ENCODE results near the gene CSTPP1.

CSTPP1 gene

GRCh38 chr11:47132981-47133380, 196.4 kb downstream of the CSTPP1 start:
- no peak overlapping the region for H3K9ac ChIP-seq (ENCODE audit: low read length)
- H3K27me3 ChIP-seq (ENCODE audit: control insufficient read depth, insufficient read depth, low read length) = no peaks in the 10 kb centered on the region
- peaks cover 14% of the 10 kb centered on the region; the same call in 1 of the 2 replicates for H3K4me1 ChIP-seq (ENCODE audit: control insufficient read depth, insufficient read depth, low read length)
- no peaks in the 10 kb centered on the region for H3K9me3 ChIP-seq (ENCODE audit: control insufficient read depth, insufficient read depth, low read depth, low read length)
- no peak overlapping the region for H3K4me3 ChIP-seq (ENCODE audit: low read depth, low read length)
- H3K27ac ChIP-seq (ENCODE audit: low read depth, low read length) = no peak overlapping the region
- no peaks in the 10 kb centered on the region for H3K36me3 ChIP-seq (ENCODE audit: control insufficient read depth, insufficient read depth, low read length)

- H3K27ac ChIP-seq (ENCODE audit: low read depth, low read length) = no peak overlapping the region
- H3K27me3 ChIP-seq (ENCODE audit: control insufficient read depth, insufficient read depth, low read length) = no peaks in the 10 kb centered on the region
- no peak overlapping the region for H3K4me3 ChIP-seq (ENCODE audit: low read depth, low read length)
- no peaks in the 10 kb centered on the region for H3K9me3 ChIP-seq (ENCODE audit: control insufficient read depth, insufficient read depth, low read depth, low read length)
- peaks cover 6% of the 10 kb centered on the region; the same call in 1 of the 2 replicates for H3K36me3 ChIP-seq (ENCODE audit: control insufficient read depth, insufficient read depth, low read length)
- 0 out of 2 replicates have a peak, but pooled peaks cover under 1% of the 10 kb centered on the region for H3K4me1 ChIP-seq (ENCODE audit: control insufficient read depth, insufficient read depth, low read length)
- H3K9ac ChIP-seq (ENCODE audit: low read length) = no peak overlapping the region
Measured at GRCh38 chr11:47136327-47136726, 199.8 kb downstream of the CSTPP1 start.

- Histone ChIP-seq H3K4me1 (ENCODE audit: control insufficient read depth, insufficient read depth, low read length) (no peaks in the 10 kb centered on the region), H3K9ac (ENCODE audit: low read length) (no peak overlapping the region), H3K9me3 (ENCODE audit: control insufficient read depth, insufficient read depth, low read depth, low read length) (no peaks in the 10 kb centered on the region), H3K27ac (ENCODE audit: low read depth, low read length) (no peak overlapping the region), H3K36me3 (ENCODE audit: control insufficient read depth, insufficient read depth, low read length) (peaks cover 6% of the 10 kb centered on the region; the same call in 1 of the 2 replicates), H3K4me3 (ENCODE audit: low read depth, low read length) (no peak overlapping the region), H3K27me3 (ENCODE audit: control insufficient read depth, insufficient read depth, low read length) (no peaks in the 10 kb centered on the region)
Measured at GRCh38 chr11:47136921-47137320, 200.4 kb downstream of the CSTPP1 start.

GRCh38 chr11:47137476-47137875, 200.9 kb downstream of the CSTPP1 start:
- H3K4me1 ChIP-seq (ENCODE audit: control insufficient read depth, insufficient read depth, low read length) = no peaks in the 10 kb centered on the region
- H3K9ac ChIP-seq (ENCODE audit: low read length) = no peak overlapping the region
- no peak overlapping the region for H3K27ac ChIP-seq (ENCODE audit: low read depth, low read length)
- H3K9me3 ChIP-seq (ENCODE audit: control insufficient read depth, insufficient read depth, low read depth, low read length) = no peaks in the 10 kb centered on the region
- no peak overlapping the region for H3K4me3 ChIP-seq (ENCODE audit: low read depth, low read length)
- peaks cover 6% of the 10 kb centered on the region; the same call in 1 of the 2 replicates for H3K36me3 ChIP-seq (ENCODE audit: control insufficient read depth, insufficient read depth, low read length)
- H3K27me3 ChIP-seq (ENCODE audit: control insufficient read depth, insufficient read depth, low read length) = no peaks in the 10 kb centered on the region

GRCh38 chr11:47139878-47140277, 203.3 kb downstream of the CSTPP1 start:
- H3K9me3 ChIP-seq (ENCODE audit: control insufficient read depth, insufficient read depth, low read depth, low read length) = no peaks in the 10 kb centered on the region
- H3K4me1 ChIP-seq (ENCODE audit: control insufficient read depth, insufficient read depth, low read length) = no peaks in the 10 kb centered on the region; the same call in 1 of the 2 replicates
- no peak overlapping the region for H3K9ac ChIP-seq (ENCODE audit: low read length)
- no peak overlapping the region for H3K27ac ChIP-seq (ENCODE audit: low read depth, low read length)
- no peak overlapping the region for H3K4me3 ChIP-seq (ENCODE audit: low read depth, low read length)
- no peaks in the 10 kb centered on the region for H3K27me3 ChIP-seq (ENCODE audit: control insufficient read depth, insufficient read depth, low read length)
- peaks cover 6% of the 10 kb centered on the region; the same call in 1 of the 2 replicates for H3K36me3 ChIP-seq (ENCODE audit: control insufficient read depth, insufficient read depth, low read length)

- Histone ChIP-seq H3K4me1 (ENCODE audit: control insufficient read depth, insufficient read depth, low read length) (no peaks in the 10 kb centered on the region; the same call in 1 of the 2 replicates), H3K36me3 (ENCODE audit: control insufficient read depth, insufficient read depth, low read length) (peaks cover 6% of the 10 kb centered on the region; the same call in 1 of the 2 replicates), H3K9me3 (ENCODE audit: control insufficient read depth, insufficient read depth, low read depth, low read length) (no peaks in the 10 kb centered on the region), H3K9ac (ENCODE audit: low read length) (no peak overlapping the region), H3K27ac (ENCODE audit: low read depth, low read length) (no peak overlapping the region), H3K4me3 (ENCODE audit: low read depth, low read length) (no peak overlapping the region), H3K27me3 (ENCODE audit: control insufficient read depth, insufficient read depth, low read length) (no peaks in the 10 kb centered on the region)
Measured at GRCh38 chr11:47143322-47143721, 206.8 kb downstream of the CSTPP1 start.

- Histone ChIP-seq H3K4me3 (ENCODE audit: low read depth, low read length) (no peak overlapping the region), H3K9me3 (ENCODE audit: control insufficient read depth, insufficient read depth, low read depth, low read length) (no peaks in the 10 kb centered on the region), H3K27ac (ENCODE audit: low read depth, low read length) (no peak overlapping the region), H3K4me1 (ENCODE audit: control insufficient read depth, insufficient read depth, low read length) (no peaks in the 10 kb centered on the region; the same call in 1 of the 2 replicates), H3K36me3 (ENCODE audit: control insufficient read depth, insufficient read depth, low read length) (0 out of 2 replicates have a peak, but pooled peaks cover 3% of the 10 kb centered on the region), H3K9ac (ENCODE audit: low read length) (no peak overlapping the region), H3K27me3 (ENCODE audit: control insufficient read depth, insufficient read depth, low read length) (no peaks in the 10 kb centered on the region)
Measured at GRCh38 chr11:47144541-47144940, 208.0 kb downstream of the CSTPP1 start.

- Histone ChIP-seq H3K9me3 (ENCODE audit: control insufficient read depth, insufficient read depth, low read depth, low read length) (no peaks in the 10 kb centered on the region), H3K27ac (ENCODE audit: low read depth, low read length) (no peak overlapping the region), H3K4me3 (ENCODE audit: low read depth, low read length) (no peak overlapping the region), H3K27me3 (ENCODE audit: control insufficient read depth, insufficient read depth, low read length) (no peaks in the 10 kb centered on the region), H3K36me3 (ENCODE audit: control insufficient read depth, insufficient read depth, low read length) (0 out of 2 replicates have a peak, but pooled peaks cover 3% of the 10 kb centered on the region), H3K4me1 (ENCODE audit: control insufficient read depth, insufficient read depth, low read length) (peaks cover under 1% of the 10 kb centered on the region; the same call in 1 of the 2 replicates), H3K9ac (ENCODE audit: low read length) (no peak overlapping the region)
Measured at GRCh38 chr11:47147250-47147649, 210.7 kb downstream of the CSTPP1 start.

- Histone ChIP-seq H3K4me1 (ENCODE audit: control insufficient read depth, insufficient read depth, low read length) (peaks cover 5% of the 10 kb centered on the region; the same call in 1 of the 2 replicates), H3K9me3 (ENCODE audit: control insufficient read depth, insufficient read depth, low read depth, low read length) (no peaks in the 10 kb centered on the region), H3K27me3 (ENCODE audit: control insufficient read depth, insufficient read depth, low read length) (no peaks in the 10 kb centered on the region), H3K27ac (ENCODE audit: low read depth, low read length) (no peak overlapping the region), H3K36me3 (ENCODE audit: control insufficient read depth, insufficient read depth, low read length) (0 out of 2 replicates have a peak, but pooled peaks cover 3% of the 10 kb centered on the region), H3K4me3 (ENCODE audit: low read depth, low read length) (no peak overlapping the region), H3K9ac (ENCODE audit: low read length) (no peak overlapping the region)
Measured at GRCh38 chr11:47147681-47148080, 211.1 kb downstream of the CSTPP1 start.

- H3K4me1 ChIP-seq (ENCODE audit: control insufficient read depth, insufficient read depth, low read length) = peaks cover 9% of the 10 kb centered on the region; the same call in 1 of the 2 replicates
- H3K36me3 ChIP-seq (ENCODE audit: control insufficient read depth, insufficient read depth, low read length) = 0 out of 2 replicates have a peak, but pooled peaks cover 3% of the 10 kb centered on the region
- no peak overlapping the region for H3K27ac ChIP-seq (ENCODE audit: low read depth, low read length)
- H3K4me3 ChIP-seq (ENCODE audit: low read depth, low read length) = no peak overlapping the region
- H3K27me3 ChIP-seq (ENCODE audit: control insufficient read depth, insufficient read depth, low read length) = no peaks in the 10 kb centered on the region
- H3K9me3 ChIP-seq (ENCODE audit: control insufficient read depth, insufficient read depth, low read depth, low read length) = no peaks in the 10 kb centered on the region
- no peak overlapping the region for H3K9ac ChIP-seq (ENCODE audit: low read length)
Measured at GRCh38 chr11:47148270-47148669, 211.7 kb downstream of the CSTPP1 start.

GRCh38 chr11:47148903-47149531, 212.5 kb downstream of the CSTPP1 start:
- Histone ChIP-seq H3K36me3 (ENCODE audit: control insufficient read depth, insufficient read depth, low read length) (0 out of 2 replicates have a peak, but pooled peaks cover 3% of the 10 kb centered on the region), H3K4me1 (ENCODE audit: control insufficient read depth, insufficient read depth, low read length) (peaks cover 11% of the 10 kb centered on the region; the same call in 1 of the 2 replicates), H3K27ac (ENCODE audit: low read depth, low read length) (no peak overlapping the region), H3K9me3 (ENCODE audit: control insufficient read depth, insufficient read depth, low read depth, low read length) (no peaks in the 10 kb centered on the region), H3K4me3 (ENCODE audit: low read depth, low read length) (no peak overlapping the region), H3K9ac (ENCODE audit: low read length) (no peak overlapping the region), H3K27me3 (ENCODE audit: control insufficient read depth, insufficient read depth, low read length) (no peaks in the 10 kb centered on the region)

Data from HUES6 (cell line).